GM21360 (cell line): ENCODE results near the gene AGPAT4.
"Not testable (repeated sequence)": the region's sequence is repeated elsewhere in the genome, so short reads cannot be mapped to it uniquely, and the experiment has no call there.

ENCODE experiments used
- ATAC-seq: cut with Tn5 transposase; IDR thresholded peaks from one replicate; pipeline ENCODE4 v1.9.1; 2021; ENCODE audit warnings: mild to moderate bottlenecking, moderate library complexity; ENCODE audit not compliant: unreplicated experiment

Gene AGPAT4

GRCh38 chr6:161123319-161123718 lies 150.5 kb downstream of the AGPAT4 start:
- not testable (repeated sequence) for ATAC-seq

GRCh38 chr6:161117942-161118341 lies 155.9 kb downstream of the AGPAT4 start:
- ATAC-seq = no peak

- no peak for ATAC-seq
Measured at GRCh38 chr6:161117308-161117707, 156.6 kb downstream of the AGPAT4 start.

- ATAC-seq = no peak
Measured at GRCh38 chr6:161116554-161116953, 157.3 kb downstream of the AGPAT4 start.

GRCh38 chr6:161115468-161115867 lies 158.4 kb downstream of the AGPAT4 start:
- no peak for ATAC-seq

- no peak for ATAC-seq
Measured at GRCh38 chr6:161111261-161111660, 162.6 kb downstream of the AGPAT4 start.

- ATAC-seq = no peak
Measured at GRCh38 chr6:161110028-161110779, 163.7 kb downstream of the AGPAT4 start.

- ATAC-seq = no peak
Measured at GRCh38 chr6:161109366-161109765, 164.5 kb downstream of the AGPAT4 start.

GRCh38 chr6:161108916-161109315 lies 164.9 kb downstream of the AGPAT4 start:
- no peak for ATAC-seq

GRCh38 chr6:161107779-161108730 lies 165.8 kb downstream of the AGPAT4 start:
- ATAC-seq = no peak

- ATAC-seq = no peak
Measured at GRCh38 chr6:161105408-161105807, 168.5 kb downstream of the AGPAT4 start.

GRCh38 chr6:161104966-161105365 lies 168.9 kb downstream of the AGPAT4 start:
- no peak for ATAC-seq

- ATAC-seq = no peak
Measured at GRCh38 chr6:161103475-161103874, 170.4 kb downstream of the AGPAT4 start.

GRCh38 chr6:161101517-161101916 lies 172.3 kb downstream of the AGPAT4 start:
- no peak for ATAC-seq

GRCh38 chr6:161100072-161100471 lies 173.8 kb downstream of the AGPAT4 start:
- no peak for ATAC-seq

GRCh38 chr6:161095916-161096315 lies 177.9 kb downstream of the AGPAT4 start:
- no peak for ATAC-seq

GRCh38 chr6:161094955-161095354 lies 178.9 kb downstream of the AGPAT4 start:
- no peak for ATAC-seq

GRCh38 chr6:161091972-161092701 lies 181.7 kb downstream of the AGPAT4 start:
- no peak for ATAC-seq

- no peak for ATAC-seq
Measured at GRCh38 chr6:161091151-161091550, 182.7 kb downstream of the AGPAT4 start.

- no peak for ATAC-seq
Measured at GRCh38 chr6:161088676-161089328, 185.1 kb downstream of the AGPAT4 start.

- no peak for ATAC-seq
Measured at GRCh38 chr6:161085246-161085645, 188.6 kb downstream of the AGPAT4 start.
